HL-60/S4 (cell line): ENCODE data around the gene APOL4.
"Not testable (repeated sequence)": the region's sequence is repeated elsewhere in the genome, so short reads cannot be mapped to it uniquely, and the experiment has no call there.

Source experiments
- in situ Hi-C: fragments of 300-500 bp; cut with MboI; formaldehyde crosslinking; loops from 2 replicates; pipeline ENCODE4 v1.14.3; 2022; ENCODE audit warnings: low sequenced_read_pairs

The APOL4 gene

GRCh38 chr22:36232715-36233401 is 31.2 kb upstream of the APOL4 start:
- in situ Hi-C loops = no loop called here

- in situ Hi-C loops = not testable (repeated sequence)
Observed at GRCh38 chr22:36231051-36231450, 29.4 kb upstream of the APOL4 start.

GRCh38 chr22:36229649-36230048 is 28.0 kb upstream of the APOL4 start:
- in situ Hi-C loops = not testable (repeated sequence)

GRCh38 chr22:36228944-36229343 is 27.3 kb upstream of the APOL4 start:
- in situ Hi-C loops = no loop called here

GRCh38 chr22:36228369-36228768 is 26.8 kb upstream of the APOL4 start:
- in situ Hi-C loops = not testable (repeated sequence)

GRCh38 chr22:36227806-36228205 is 26.2 kb upstream of the APOL4 start:
- in situ Hi-C loops = no loop called here

- in situ Hi-C loops = no loop called here
Observed at GRCh38 chr22:36227396-36227795, 25.8 kb upstream of the APOL4 start.

GRCh38 chr22:36226189-36226588 is 24.6 kb upstream of the APOL4 start:
- in situ Hi-C loops = no loop called here

GRCh38 chr22:36225333-36225922 is 23.8 kb upstream of the APOL4 start:
- in situ Hi-C loops = no loop called here

GRCh38 chr22:36224245-36224644 is 22.6 kb upstream of the APOL4 start:
- in situ Hi-C loops = no loop called here

- in situ Hi-C loops = no loop called here
Observed at GRCh38 chr22:36223504-36223903, 21.9 kb upstream of the APOL4 start.

GRCh38 chr22:36222887-36223450 is 21.4 kb upstream of the APOL4 start:
- in situ Hi-C loops = no loop called here

- in situ Hi-C loops = no loop called here
Observed at GRCh38 chr22:36221799-36222751, 20.5 kb upstream of the APOL4 start.

GRCh38 chr22:36220451-36220921 is 18.9 kb upstream of the APOL4 start:
- in situ Hi-C loops = no loop called here

GRCh38 chr22:36218648-36219193 is 17.1 kb upstream of the APOL4 start:
- in situ Hi-C loops = no loop called here

- in situ Hi-C loops = no loop called here
Observed at GRCh38 chr22:36215981-36216380, 14.4 kb upstream of the APOL4 start.

GRCh38 chr22:36213586-36213985 is 12.0 kb upstream of the APOL4 start:
- in situ Hi-C loops = no loop called here

GRCh38 chr22:36212901-36213300 is 11.3 kb upstream of the APOL4 start:
- in situ Hi-C loops = no loop called here

- in situ Hi-C loops = no loop called here
Observed at GRCh38 chr22:36211237-36211861, 9.7 kb upstream of the APOL4 start.

- in situ Hi-C loops = no loop called here
Observed at GRCh38 chr22:36210224-36210623, 8.6 kb upstream of the APOL4 start.
